Stimulated activated CD8-positive, alpha-beta memory T cell treated with anti-CD3 and anti-CD28 coated beads, Interleukin-12 subunit alpha, Interleukin-12 subunit beta, amount 100 ng/mL, for 4 hours (primary cell): ENCODE measurements around the gene EVX2.

Experiments used
- DNase-seq: peaks from one replicate; pipeline ENCODE4 v3.0.0-alpha.2; 2020; ENCODE audit warnings: low read depth

The EVX2 gene

DNA sequence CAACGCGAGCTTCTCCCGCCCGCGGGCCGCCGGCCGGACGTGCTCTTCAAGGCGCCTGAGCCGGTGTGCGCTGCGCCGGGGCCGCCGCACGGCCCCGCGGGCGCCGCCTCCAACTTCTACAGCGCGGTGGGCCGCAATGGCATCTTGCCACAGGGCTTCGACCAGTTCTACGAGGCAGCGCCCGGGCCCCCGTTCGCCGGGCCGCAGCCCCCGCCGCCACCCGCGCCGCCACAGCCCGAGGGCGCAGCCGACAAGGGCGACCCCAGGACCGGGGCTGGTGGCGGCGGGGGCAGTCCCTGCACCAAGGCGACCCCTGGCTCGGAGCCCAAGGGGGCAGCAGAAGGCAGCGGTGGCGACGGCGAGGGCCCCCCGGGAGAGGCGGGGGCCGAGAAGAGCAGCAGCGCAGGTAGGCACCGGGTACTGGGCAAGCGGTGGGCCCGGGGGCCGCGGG lies 24.0 kb upstream of the EVX2 start:
- DNase-seq: no peak

DNA sequence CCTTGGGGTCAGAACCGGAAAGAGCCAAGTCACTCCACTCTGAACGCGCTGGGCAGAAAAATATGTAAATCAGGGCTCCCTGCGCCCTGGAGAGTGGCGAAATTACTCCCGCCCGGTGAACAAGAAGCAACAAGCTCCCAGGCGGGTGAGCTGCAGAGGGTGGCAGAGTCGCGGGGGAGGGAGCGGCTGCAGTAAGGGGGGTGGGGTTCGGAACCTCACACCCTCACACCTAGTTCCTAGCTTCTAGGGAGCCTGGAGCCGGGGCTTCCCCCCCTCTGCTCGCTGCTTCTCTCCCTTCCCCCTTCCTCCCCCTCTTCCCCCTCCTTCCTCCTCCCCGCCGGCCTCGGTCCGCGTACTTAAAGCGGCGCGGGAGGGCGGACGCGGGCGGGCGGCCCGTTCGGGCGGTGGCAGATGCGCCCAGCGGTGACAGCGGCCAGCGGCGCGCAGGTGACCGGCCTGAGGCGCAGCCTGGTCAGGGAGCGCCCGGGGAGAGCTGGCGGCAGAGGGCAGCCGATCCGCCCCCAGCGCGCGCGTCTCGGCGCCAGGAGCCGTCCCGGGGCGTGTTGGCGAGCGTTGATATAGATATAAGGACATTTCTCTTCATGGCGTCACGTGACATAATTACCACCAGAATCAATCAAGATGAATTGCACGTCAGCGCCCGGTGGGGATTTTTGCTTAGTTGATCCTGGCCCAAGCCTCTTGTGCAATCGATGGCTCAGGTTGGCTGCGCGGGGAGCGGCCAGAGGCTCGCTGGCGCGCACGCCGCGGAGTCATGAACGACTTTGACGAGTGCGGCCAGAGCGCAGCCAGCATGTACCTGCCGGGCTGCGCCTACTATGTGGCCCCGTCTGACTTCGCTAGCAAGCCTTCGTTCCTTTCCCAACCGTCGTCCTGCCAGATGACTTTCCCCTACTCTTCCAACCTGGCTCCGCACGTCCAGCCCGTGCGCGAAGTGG lies 23.1 kb upstream of the EVX2 start, which contains the start of gene HOXD11:
Gene HOXD11, plus strand, starts transcription at position 700 of the 959 bp plus-strand sequence. Its CDS starts 76 bp downstream, at position 776.
- no peak for DNase-seq

GRCh38 chr2:176105730-176106580 lies 22.2 kb upstream of the EVX2 start:
- no peak for DNase-seq

- no peak for DNase-seq
Measured at GRCh38 chr2:176105078-176105729, 21.4 kb upstream of the EVX2 start.

DNA sequence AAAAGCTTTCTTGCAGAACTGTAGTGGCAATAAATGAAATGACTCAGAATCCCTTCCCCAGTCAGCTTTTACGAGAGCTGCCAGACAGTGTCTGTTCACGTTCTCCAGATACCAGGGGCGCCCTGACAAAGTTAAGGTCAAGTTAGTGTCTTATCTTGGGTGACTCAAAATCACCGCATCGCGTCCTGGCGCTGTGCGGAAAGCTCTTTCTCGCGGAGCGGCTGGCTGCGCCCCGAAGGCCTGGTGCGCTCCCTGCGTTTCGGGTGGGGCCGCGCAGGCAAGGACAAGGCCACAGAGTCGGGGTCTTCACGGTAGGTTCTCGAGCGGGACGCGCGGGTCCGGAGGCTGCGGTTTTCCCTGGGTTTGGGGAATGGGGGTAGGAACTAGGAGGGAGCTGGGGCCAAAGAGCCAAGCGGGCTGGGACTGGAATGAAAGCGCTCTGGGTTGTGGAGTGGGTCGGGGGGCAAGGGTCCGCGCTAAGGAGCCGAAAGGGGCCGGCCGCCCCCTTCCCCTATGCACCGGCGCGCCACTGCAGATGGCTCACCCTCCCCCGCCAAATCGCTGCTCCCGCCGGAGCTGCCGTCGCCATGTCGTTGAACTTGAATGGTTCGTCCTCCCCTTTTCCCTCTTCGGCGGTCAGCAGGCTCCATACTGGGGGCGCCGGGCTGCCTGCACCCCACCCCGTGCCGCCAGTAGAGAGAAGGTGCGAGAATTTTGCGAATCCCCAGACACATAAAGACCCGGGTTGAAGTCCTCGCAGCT lies 20.7 kb upstream of the EVX2 start:
- no peak for DNase-seq

- DNase-seq: no peak
Measured at GRCh38 chr2:176103742-176104315, 20.1 kb upstream of the EVX2 start.

DNA sequence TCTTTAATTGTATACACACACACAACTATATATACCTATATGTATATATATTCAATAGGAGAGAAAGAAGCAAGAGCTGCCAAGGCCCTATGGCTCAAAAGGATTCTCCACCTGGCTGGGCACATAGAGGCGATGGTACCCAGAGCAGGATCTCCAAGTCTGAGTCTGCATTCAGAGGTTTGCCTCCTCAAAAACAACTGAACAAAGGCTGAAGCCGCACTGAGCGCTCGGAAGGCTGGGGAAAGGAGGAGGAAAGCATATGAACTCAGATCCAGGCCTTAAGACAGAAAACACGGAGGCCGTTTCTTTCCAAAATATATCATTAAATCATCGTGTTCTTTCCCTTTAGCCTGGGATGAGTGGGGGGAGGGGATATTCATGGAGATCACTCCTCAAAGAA lies 19.4 kb upstream of the EVX2 start:
- no peak for DNase-seq

GRCh38 chr2:176102309-176102866 lies 18.6 kb upstream of the EVX2 start:
- no peak for DNase-seq

- DNase-seq: no peak
Measured at GRCh38 chr2:176101842-176102241, 18.1 kb upstream of the EVX2 start.

DNA sequence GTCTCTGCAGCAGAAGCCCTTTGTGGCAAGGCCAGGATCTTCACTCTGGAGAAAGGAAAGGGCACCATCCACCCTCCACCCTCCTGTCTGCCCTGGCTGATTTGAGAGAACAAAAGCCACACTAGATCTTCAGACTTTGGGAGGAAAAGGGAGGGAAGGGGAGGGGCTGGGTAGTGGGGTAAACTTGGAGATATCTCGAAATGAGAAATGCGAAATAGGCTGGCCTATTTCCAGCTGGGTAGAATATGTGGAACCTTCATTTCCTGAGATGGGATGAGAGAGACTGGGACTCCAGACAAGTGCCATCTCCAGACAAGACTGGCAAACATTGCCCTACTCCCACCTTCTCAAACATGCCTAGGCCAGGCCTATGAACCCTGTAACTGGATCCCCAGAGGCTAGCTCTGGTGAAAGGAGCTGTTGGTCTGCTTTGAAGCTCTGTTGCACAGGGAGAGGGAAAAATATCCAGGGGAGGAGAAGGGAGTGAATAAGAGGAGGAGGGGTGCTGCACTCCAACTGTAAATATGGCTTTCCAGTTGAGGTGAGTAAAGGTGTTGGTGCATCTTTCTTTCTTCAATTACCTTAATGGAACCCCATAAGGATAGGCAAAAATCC lies 17.6 kb upstream of the EVX2 start:
- DNase-seq: no peak

- DNase-seq: no peak
Measured at GRCh38 chr2:176100547-176101140, 16.9 kb upstream of the EVX2 start.

DNA sequence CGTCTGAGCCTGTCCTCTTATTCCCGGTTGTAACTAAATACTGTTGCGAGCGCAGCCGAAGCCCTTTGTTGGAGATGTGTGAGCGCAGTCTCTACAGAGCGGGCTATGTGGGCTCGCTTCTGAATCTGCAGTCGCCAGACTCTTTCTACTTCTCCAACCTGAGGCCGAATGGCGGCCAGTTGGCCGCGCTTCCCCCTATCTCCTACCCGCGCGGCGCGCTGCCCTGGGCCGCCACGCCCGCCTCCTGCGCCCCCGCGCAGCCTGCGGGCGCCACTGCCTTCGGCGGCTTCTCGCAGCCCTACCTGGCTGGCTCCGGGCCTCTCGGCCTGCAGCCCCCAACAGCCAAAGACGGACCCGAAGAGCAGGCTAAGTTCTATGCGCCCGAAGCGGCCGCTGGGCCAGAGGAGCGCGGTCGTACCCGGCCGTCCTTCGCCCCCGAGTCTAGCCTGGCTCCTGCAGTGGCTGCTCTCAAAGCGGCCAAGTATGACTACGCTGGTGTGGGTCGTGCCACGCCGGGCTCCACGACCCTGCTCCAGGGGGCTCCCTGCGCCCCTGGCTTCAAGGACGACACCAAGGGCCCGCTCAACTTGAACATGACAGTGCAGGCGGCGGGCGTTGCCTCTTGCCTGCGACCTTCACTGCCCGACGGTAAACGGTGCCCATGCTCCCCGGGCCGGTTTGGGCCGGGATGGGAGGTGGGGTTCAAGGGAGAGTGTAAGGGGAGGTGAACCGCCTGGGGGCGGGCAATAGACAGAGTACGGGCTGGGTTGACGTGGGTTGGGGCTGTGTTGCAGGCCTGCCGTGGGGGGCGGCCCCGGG lies 16.2 kb upstream of the EVX2 start, which contains the start of gene HOXD12:
Gene HOXD12, plus strand, starts transcription at position 68 of the 819 bp plus-strand sequence. Its CDS starts 7 bp downstream, at position 75.
- no peak for DNase-seq

- DNase-seq: no peak
Measured at GRCh38 chr2:176099159-176099727, 15.5 kb upstream of the EVX2 start.

DNA sequence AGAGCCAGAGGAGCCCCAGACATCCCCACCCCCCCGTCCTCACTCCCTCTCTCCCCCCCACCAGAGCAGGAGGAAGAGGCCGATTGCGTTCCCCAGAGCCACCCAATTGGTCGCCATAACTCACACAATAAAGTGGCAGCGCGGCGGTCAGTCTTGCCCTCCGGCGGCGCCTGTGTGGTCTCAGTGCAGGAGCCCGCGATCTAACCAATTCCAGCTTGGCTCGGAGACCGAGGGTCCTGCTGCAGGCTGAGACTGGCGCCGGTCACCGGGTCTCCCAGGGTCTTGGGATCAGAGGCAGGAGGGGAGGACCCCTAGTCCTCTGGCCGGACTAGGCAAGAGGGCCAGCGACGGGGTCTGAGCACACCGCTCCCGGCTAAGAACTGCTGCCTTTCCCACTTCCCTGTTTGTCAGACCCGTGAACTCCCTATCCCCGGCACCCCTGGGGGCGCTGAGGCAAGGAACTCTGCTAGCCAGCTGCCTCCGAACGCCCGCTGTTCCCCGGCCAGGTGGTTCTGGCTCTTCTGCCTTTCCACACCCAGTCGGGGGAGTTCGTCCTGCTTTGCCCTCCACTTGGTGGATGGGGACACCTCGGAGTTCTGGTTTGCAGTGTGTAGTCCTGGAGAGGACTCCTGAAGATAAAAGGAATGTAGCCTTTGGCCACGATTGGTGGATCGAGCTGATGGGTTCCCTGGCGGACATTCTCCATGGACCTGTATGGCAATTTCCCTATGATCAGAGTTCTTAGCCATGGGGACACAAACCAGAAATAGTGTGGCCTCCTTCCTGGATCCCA lies 14.8 kb upstream of the EVX2 start:
- no peak for DNase-seq

GRCh38 chr2:176097820-176098365 lies 14.1 kb upstream of the EVX2 start:
- no peak for DNase-seq

DNA sequence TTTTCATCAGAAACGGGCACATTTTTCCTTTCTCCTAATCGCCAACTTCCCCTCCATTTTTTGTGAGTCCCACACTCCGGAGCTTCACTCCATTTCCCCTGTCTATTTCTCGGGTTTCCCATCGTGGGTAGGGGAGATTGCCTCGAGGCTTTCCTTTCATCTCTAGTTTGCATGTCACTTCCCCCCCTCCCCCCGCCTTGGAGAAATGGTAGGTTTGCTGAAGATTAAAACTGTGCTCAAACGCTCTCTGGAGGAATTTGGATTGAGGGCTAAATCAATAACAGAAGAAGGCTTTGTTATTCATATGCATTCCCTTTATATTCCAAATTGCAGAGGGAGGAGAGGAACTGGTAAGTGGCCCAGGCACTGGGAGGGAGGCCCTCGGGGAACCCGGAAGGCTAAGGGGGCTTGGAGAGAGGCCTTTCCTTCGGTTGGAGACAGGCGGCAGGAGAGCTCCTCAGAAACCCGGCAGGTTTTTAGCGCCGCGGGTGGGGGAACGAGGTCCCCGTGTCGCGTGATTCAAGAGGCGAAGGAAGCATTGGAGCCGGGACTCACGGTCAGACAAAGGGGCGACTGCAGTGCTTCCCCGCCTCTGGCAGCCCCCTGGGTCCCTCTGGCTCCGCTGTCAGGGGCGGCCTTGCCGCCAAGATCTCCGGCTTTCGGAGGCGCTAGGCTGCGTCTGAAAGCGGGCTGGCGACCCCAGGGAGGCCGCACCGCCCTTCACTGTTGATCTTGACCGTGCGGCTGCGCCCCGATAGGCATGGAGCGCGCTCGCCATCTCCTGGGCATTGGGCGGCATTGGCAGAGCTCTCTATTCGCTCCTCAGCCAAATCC lies 13.4 kb upstream of the EVX2 start:
- DNase-seq: peak; percentile 21
